Mesenchymal stem cell (in vitro differentiated cells and primary cell): ENCODE data around the gene MCM3AP.

ENCODE experiments used
- DNase-seq: peaks from one replicate; pipeline ENCODE4 v3.0.0-alpha.2; 2013
- H2AFZ ChIP-seq: one replicate; pipeline ENCODE4 v1.6.1; 2013; ENCODE audit warnings: low read depth, mild to moderate bottlenecking, control low read depth, inconsistent platforms, low read length, moderate library complexity
- H2AK5ac ChIP-seq: 2 replicates; pipeline ENCODE4 v1.6.1; 2013; ENCODE audit warnings: low read length, moderate library complexity, mild to moderate bottlenecking, inconsistent platforms; ENCODE audit not compliant: severe bottlenecking
- H2BK120ac ChIP-seq: one replicate; pipeline ENCODE4 v1.6.1; 2013; ENCODE audit warnings: low read depth, mild to moderate bottlenecking, inconsistent platforms, low read length, moderate library complexity
- H2BK12ac ChIP-seq, 2 experiments: one replicate each; pipeline ENCODE4 v1.6.1; 2013; ENCODE audit warnings: inconsistent platforms in 2 of 2, low read length in 2 of 2, mild to moderate bottlenecking in 2 of 2, moderate library complexity in 2 of 2, control low read depth in 1 of 2
- H2BK15ac ChIP-seq: one replicate; pipeline ENCODE4 v1.6.1; 2013; ENCODE audit warnings: mild to moderate bottlenecking, low read depth, inconsistent platforms; ENCODE audit not compliant: poor library complexity, severe bottlenecking
- H2BK5ac ChIP-seq: 2 replicates; pipeline ENCODE4 v1.6.1; 2013; ENCODE audit warnings: low read depth, mild to moderate bottlenecking, low read length, control low read depth, inconsistent platforms; ENCODE audit not compliant: poor library complexity, severe bottlenecking
- H3K14ac ChIP-seq, 2 experiments: one replicate each; pipeline ENCODE4 v1.6.1; 2013; ENCODE audit warnings: inconsistent platforms in 2 of 2, low read length in 2 of 2, control low read depth in 1 of 2, mild to moderate bottlenecking in 1 of 2, moderate library complexity in 1 of 2
- H3K18ac ChIP-seq, 2 experiments: one replicate each; pipeline ENCODE4 v1.6.1; 2013; ENCODE audit warnings: inconsistent platforms in 2 of 2, low read length in 2 of 2, control low read depth in 1 of 2, low read depth in 1 of 2, mild to moderate bottlenecking in 1 of 2
- H3K23ac ChIP-seq, 2 experiments: one replicate each; pipeline ENCODE4 v1.6.1; 2013; ENCODE audit warnings: inconsistent platforms in 2 of 2, low read length in 2 of 2, mild to moderate bottlenecking in 2 of 2, moderate library complexity in 2 of 2, control low read depth in 1 of 2
- H3K27ac ChIP-seq: 2 replicates; pipeline ENCODE4 v1.5.1; 2013; ENCODE audit warnings: mild to moderate bottlenecking, moderate library complexity, low read length, control low read depth, inconsistent platforms; ENCODE audit not compliant: poor library complexity, severe bottlenecking
- H3K27me3 ChIP-seq, 2 experiments: 2 replicates each; pipeline versions ENCODE4 v1.6.1 to v1.7.0; 2013; ENCODE audit warnings: low read length in 2 of 2, mild to moderate bottlenecking in 2 of 2, moderate library complexity in 2 of 2, control low read depth in 1 of 2, inconsistent platforms in 1 of 2; ENCODE audit not compliant: control insufficient read depth in 1 of 2, insufficient read depth in 1 of 2
- H3K36me3 ChIP-seq, 2 experiments: 2 replicates each; pipeline versions ENCODE4 v1.6.1 to v1.7.0; 2013; ENCODE audit warnings: low read length in 2 of 2, control low read depth in 1 of 2, inconsistent platforms in 1 of 2, low read depth in 1 of 2, mild to moderate bottlenecking in 1 of 2; ENCODE audit not compliant: insufficient read depth in 2 of 2, control insufficient read depth in 1 of 2
- H3K4ac ChIP-seq, 2 experiments: one replicate each; pipeline ENCODE4 v1.6.1; 2013; ENCODE audit warnings: inconsistent platforms in 2 of 2, low read length in 2 of 2, mild to moderate bottlenecking in 2 of 2, moderate library complexity in 2 of 2, control low read depth in 1 of 2, low read depth in 1 of 2
- H3K4me1 ChIP-seq: 2 replicates; pipeline ENCODE4 v1.6.1; 2013; ENCODE audit warnings: low read depth, low read length, control low read depth; ENCODE audit not compliant: control insufficient read depth, insufficient read depth
- H3K4me2 ChIP-seq: 2 replicates; pipeline ENCODE4 v1.6.1; 2013; ENCODE audit warnings: low read length, mild to moderate bottlenecking, inconsistent platforms; ENCODE audit not compliant: poor library complexity, severe bottlenecking
- H3K4me3 ChIP-seq, 2 experiments: 2 replicates each; pipeline versions ENCODE4 v1.5.1 to v1.7.0; 2013; ENCODE audit warnings: low read length in 2 of 2, mild to moderate bottlenecking in 2 of 2, control low read depth in 1 of 2, low read depth in 1 of 2; ENCODE audit not compliant: insufficient read depth in 1 of 2
- H3K79me1 ChIP-seq: replicated peaks from 2 replicates; pipeline ENCODE4 v1.6.1; 2013; ENCODE audit warnings: mild to moderate bottlenecking, control low read depth, low read length, inconsistent platforms; ENCODE audit not compliant: poor library complexity, severe bottlenecking
- H3K9ac ChIP-seq: 2 replicates; pipeline ENCODE4 v1.7.0; 2013; ENCODE audit warnings: mild to moderate bottlenecking, low read length, moderate library complexity
- H3K9me3 ChIP-seq: 2 replicates; pipeline ENCODE4 v1.7.0; 2013; ENCODE audit warnings: mild to moderate bottlenecking, low read length; ENCODE audit not compliant: control insufficient read depth
- H4K8ac ChIP-seq: one replicate; pipeline ENCODE4 v1.6.1; 2013; ENCODE audit warnings: inconsistent platforms, mild to moderate bottlenecking, low read length, moderate library complexity
- H4K91ac ChIP-seq: one replicate; pipeline ENCODE4 v1.6.1; 2013; ENCODE audit warnings: mild to moderate bottlenecking, low read length, inconsistent platforms
- WGBS: methylation state at CpG from one replicate; pipeline ENCODE4 v1.1.7; 2013; ENCODE audit warnings: mixed read lengths; 5-methylcytosine and 5-hydroxymethylcytosine counted together

The MCM3AP gene

DNA sequence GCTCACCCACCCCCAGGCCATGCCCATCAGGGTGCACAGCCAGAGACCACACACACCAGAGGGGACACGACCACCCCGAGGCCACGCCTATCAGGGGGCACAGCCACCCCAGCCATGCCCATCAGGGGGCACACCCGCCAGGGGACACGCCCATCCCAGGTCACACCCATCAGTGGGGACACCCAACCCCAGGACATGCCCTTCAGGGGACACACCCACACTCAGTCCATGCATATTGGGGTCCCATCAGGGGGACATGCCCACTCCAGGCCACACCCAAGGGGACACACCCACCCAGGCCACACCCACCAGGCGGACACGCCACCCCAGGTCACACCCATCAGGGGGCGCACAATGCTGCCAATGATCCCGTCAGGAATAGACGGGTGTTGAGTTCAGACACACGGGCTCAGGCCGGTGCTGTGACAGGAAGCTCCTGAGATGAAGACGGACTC is 20.7 kb downstream of the MCM3AP start:
- Histone ChIP-seq H3K4me1 (peaks cover 10% of the 10 kb centered on the region), H4K8ac (no peak overlapping the region), H3K18ac (no peak overlapping the region), H3K4ac (no peak overlapping the region), H3K27ac (no peak overlapping the region), H3K4me3 (no peak overlapping the region), H3K36me3 (peaks cover 72 to 86% of the 10 kb centered on the region in 2 experiments), H3K9me3 (no peaks in the 10 kb centered on the region), H2BK5ac (no peak overlapping the region), H3K23ac (no peak overlapping the region), H3K27me3 (no peaks in the 10 kb centered on the region), H3K14ac (no peak overlapping the region), H2BK15ac (no peak overlapping the region), H2AK5ac (no peak overlapping the region), H4K91ac (no peak overlapping the region), H3K4me2 (no peak overlapping the region), H3K79me1 (peaks cover 25% of the 10 kb centered on the region), H2BK12ac (no peak overlapping the region), H2BK120ac (no peak overlapping the region), H3K9ac (no peak overlapping the region), H2AFZ (no peak overlapping the region)
- no peak for DNase-seq
- WGBS = 95% methylated on average over 13 of the region's 13 CpGs

- WGBS = 97% methylated on average over 22 of the region's 22 CpGs
- H2BK5ac ChIP-seq = no peak overlapping the region
- no peak overlapping the region for H3K4me2 ChIP-seq
- H3K4ac ChIP-seq = no peak overlapping the region
- H2AFZ ChIP-seq = no peak overlapping the region
- H3K27ac ChIP-seq = no peak overlapping the region
- H2BK12ac ChIP-seq = no peak overlapping the region
- H3K36me3 ChIP-seq = peaks cover 73 to 83% of the 10 kb centered on the region in 2 experiments
- H2BK15ac ChIP-seq = no peak overlapping the region
- no peaks in the 10 kb centered on the region for H3K27me3 ChIP-seq
- H4K8ac ChIP-seq = no peak overlapping the region
- no peak overlapping the region for H4K91ac ChIP-seq
- H3K9ac ChIP-seq = no peak overlapping the region
- H3K4me1 ChIP-seq = peaks cover 6% of the 10 kb centered on the region
- H3K4me3 ChIP-seq = no peak overlapping the region
- peaks cover 25% of the 10 kb centered on the region for H3K79me1 ChIP-seq
- no peak for DNase-seq
- H3K23ac ChIP-seq = no peak overlapping the region
- no peak overlapping the region for H2BK120ac ChIP-seq
- no peak overlapping the region for H2AK5ac ChIP-seq
- no peak overlapping the region for H3K14ac ChIP-seq
- no peak overlapping the region for H3K18ac ChIP-seq
- H3K9me3 ChIP-seq = no peaks in the 10 kb centered on the region
Measured at GRCh38 chr21:46264046-46264689, 21.2 kb downstream of the MCM3AP start.

DNA sequence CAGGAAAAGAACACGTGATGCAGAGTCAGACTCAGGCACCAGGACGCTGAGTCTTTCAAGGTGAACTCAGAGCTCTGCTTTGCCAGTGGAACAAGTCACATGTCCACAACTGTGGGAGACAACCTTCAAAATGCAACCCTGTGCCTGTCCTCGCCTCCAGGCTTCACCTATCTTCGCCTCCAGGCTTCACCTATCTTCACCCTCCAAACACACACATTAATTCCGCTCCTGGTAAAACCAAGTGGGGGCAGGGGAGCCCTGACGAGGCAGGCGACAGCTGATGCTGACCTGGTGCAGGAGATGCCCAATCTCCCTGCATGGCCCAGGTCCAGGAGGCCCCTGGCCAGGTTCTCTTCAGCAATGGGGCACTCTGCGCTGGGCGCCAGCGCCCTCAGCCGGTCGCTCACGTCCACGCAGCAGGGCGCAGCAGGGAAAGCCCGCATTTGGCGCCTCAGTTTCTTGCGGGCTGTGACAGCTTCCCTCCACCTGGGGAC is 28.9 kb downstream of the MCM3AP start:
- Histone ChIP-seq H3K4me1 (no peaks in the 10 kb centered on the region), H3K4me3 (no peak overlapping the region), H3K27ac (no peak overlapping the region), H2AFZ (no peak overlapping the region), H4K91ac (no peak overlapping the region), H3K18ac (no peak overlapping the region), H4K8ac (no peak overlapping the region), H3K27me3 (no peaks in the 10 kb centered on the region), H2BK120ac (no peak overlapping the region), H2BK5ac (no peak overlapping the region), H3K23ac (no peak overlapping the region), H2BK12ac (no peak overlapping the region), H3K9me3 (no peaks in the 10 kb centered on the region), H2BK15ac (no peak overlapping the region), H3K79me1 (peaks cover 28% of the 10 kb centered on the region), H3K4me2 (no peak overlapping the region), H3K36me3 (peaks cover 79 to 91% of the 10 kb centered on the region in 2 experiments), H2AK5ac (no peak overlapping the region), H3K9ac (no peak overlapping the region), H3K14ac (no peak overlapping the region), H3K4ac (no peak overlapping the region)
- DNase-seq = no peak
- WGBS = 97% methylated on average over 18 of the region's 18 CpGs

- Histone ChIP-seq H2AFZ (no peak overlapping the region), H3K36me3 (peaks cover 72 to 91% of the 10 kb centered on the region in 2 experiments), H3K27me3 (no peaks in the 10 kb centered on the region), H3K4ac (no peak overlapping the region), H2AK5ac (no peak overlapping the region), H2BK5ac (no peak overlapping the region), H3K9ac (no peak overlapping the region), H3K18ac (no peak overlapping the region), H3K4me2 (no peak overlapping the region), H3K79me1 (peaks cover 25% of the 10 kb centered on the region), H4K91ac (no peak overlapping the region), H3K4me3 (no peak overlapping the region), H4K8ac (no peak overlapping the region), H3K9me3 (no peaks in the 10 kb centered on the region), H3K27ac (no peak overlapping the region), H2BK12ac (no peak overlapping the region), H2BK120ac (no peak overlapping the region), H3K23ac (no peak overlapping the region), H3K4me1 (no peaks in the 10 kb centered on the region), H2BK15ac (no peak overlapping the region), H3K14ac (no peak overlapping the region)
- WGBS = 95% methylated on average over 6 of the region's 6 CpGs
- DNase-seq = no peak
Measured at GRCh38 chr21:46255758-46256337, 29.6 kb downstream of the MCM3AP start.
